NB4 (cell line): ENCODE measurements around the gene HOXA6.
A peak's percentile ranks its signal among the peaks of the same experiment; 100 is the strongest.

Experiments
- DNase-seq: peaks from one replicate; pipeline ENCODE4 v3.0.0; 2010; ENCODE audit warnings: low read depth
- H3K4me3 ChIP-seq: one replicate; pipeline ENCODE4 v1.5.1; 2011; ENCODE audit warnings: mild to moderate bottlenecking, low read depth, low read length, moderate library complexity
- MYC ChIP-seq: IDR thresholded peaks from 2 replicates; pipeline ENCODE4 v1.6.1; 2011; ENCODE audit warnings: low read depth, low read length
- POLR2A ChIP-seq: IDR thresholded peaks from 2 replicates; pipeline ENCODE4 v1.6.1; 2011; ENCODE audit warnings: mild to moderate bottlenecking; ENCODE audit not compliant: insufficient read length; ENCODE audit errors: extremely low read depth
- TF ChIP-seq, protein P1 (sequence below): IDR thresholded peaks from one replicate; pipeline ENCODE4 v1.5.1; 2012; ENCODE audit warnings: low read depth, low read length
- TF ChIP-seq, protein P2 (sequence below): IDR thresholded peaks from 2 replicates; pipeline ENCODE4 v1.6.1; 2011; ENCODE audit warnings: low read depth, low read length

The HOXA6 gene

DNA sequence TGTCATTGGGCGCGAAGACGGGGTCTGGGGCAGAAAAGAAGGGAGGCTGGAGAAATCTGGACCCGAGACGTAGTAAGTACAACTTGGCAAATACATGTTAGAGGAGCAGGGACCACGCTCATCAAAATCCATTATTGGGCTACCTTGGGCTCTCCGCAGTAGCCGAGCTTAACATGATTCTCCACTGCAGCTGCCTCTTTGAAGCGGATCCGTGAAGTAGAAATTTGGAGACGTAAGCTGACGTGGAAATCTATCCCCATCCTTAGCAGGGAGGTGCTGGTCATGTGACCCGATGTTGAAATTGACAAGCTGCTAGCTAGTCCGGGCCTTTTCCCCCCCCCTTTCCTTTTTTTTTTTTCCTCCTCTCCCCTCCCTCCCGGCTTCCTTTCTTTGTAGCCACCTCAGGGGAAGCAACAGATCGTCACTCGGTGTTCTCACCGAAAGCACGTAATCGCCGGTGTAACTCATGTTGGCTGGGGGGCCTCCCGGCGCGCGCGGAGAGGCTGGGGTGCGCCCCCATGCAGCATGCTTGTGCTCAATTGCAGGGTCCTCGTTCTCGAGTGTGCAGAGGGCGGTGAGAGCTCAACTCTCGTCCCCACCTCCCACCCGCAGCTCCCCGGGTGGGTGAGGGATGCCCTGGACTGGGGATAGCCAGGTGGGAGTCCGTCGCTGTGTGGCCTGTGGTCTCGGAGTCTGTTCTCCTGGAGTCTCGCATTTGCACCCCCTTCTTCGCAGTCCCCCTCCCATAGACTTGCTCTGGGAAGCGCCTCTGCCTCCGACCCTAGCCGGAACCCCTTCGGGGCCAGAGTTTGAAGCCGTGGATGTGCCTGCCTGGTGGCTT is 37.7 kb upstream of the HOXA6 start, which contains the start of gene HOXA11:
Gene HOXA11, minus strand, starts transcription at position 220 of the 841 bp plus-strand sequence. Its CDS starts 88 bp downstream, at position 132.
- TF ChIP-seq MYC (peak; percentile 63; the same call in 1 of the 2 replicates), POLR2A (peak; percentile 75)
- TF ChIP-seq, protein P1, sequence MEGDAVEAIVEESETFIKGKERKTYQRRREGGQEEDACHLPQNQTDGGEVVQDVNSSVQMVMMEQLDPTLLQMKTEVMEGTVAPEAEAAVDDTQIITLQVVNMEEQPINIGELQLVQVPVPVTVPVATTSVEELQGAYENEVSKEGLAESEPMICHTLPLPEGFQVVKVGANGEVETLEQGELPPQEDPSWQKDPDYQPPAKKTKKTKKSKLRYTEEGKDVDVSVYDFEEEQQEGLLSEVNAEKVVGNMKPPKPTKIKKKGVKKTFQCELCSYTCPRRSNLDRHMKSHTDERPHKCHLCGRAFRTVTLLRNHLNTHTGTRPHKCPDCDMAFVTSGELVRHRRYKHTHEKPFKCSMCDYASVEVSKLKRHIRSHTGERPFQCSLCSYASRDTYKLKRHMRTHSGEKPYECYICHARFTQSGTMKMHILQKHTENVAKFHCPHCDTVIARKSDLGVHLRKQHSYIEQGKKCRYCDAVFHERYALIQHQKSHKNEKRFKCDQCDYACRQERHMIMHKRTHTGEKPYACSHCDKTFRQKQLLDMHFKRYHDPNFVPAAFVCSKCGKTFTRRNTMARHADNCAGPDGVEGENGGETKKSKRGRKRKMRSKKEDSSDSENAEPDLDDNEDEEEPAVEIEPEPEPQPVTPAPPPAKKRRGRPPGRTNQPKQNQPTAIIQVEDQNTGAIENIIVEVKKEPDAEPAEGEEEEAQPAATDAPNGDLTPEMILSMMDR = no peak
- TF ChIP-seq, protein P2, sequence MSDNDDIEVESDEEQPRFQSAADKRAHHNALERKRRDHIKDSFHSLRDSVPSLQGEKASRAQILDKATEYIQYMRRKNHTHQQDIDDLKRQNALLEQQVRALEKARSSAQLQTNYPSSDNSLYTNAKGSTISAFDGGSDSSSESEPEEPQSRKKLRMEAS = peak; percentile 87
- peak within 1 kb of the TSS; percentile 77 for H3K4me3 ChIP-seq
- peak; percentile 94 for DNase-seq

DNA sequence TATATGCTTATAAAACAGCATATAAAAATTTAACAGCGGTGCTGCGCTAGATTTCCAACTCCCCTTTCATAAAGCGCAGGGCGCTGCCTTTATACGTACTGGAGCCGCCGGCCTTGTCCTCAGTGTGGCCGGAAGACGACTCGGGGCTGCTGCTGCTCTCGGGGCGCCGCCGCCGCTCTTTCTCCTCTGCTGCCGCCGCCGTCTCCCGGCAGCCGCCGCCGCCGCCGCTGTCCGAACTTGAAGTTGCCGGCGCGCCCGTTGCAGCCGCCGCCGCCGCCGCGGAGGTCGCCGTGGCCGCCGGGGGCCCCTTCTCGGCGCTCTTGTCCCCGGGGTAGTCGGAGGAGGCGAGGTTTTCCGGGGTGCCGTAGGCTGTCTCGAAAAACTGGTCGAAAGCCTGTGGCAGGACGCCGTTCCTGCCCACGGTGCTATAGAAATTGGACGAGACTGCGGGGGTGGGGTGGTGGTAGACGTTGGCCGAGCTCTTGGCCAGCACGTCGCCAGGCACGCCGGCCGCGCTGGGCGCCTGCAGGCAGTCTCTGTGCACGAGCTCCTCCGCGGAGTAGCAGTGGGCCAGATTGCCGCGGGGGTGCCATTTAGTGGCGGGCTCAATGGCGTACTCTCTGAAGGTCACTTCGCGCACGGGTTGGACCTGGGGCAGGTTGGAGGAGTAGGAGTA is 36.9 kb upstream of the HOXA6 start:
- TF ChIP-seq, protein P2 = peak; percentile 48; the same call in 1 of the 2 replicates
- TF ChIP-seq POLR2A (peak; percentile 46), MYC (peak; percentile 62; the same call in 1 of the 2 replicates)
- TF ChIP-seq, protein P1 = no peak
- peak; percentile 82 for DNase-seq
- H3K4me3 ChIP-seq = peak overlapping the region; percentile 77

DNA sequence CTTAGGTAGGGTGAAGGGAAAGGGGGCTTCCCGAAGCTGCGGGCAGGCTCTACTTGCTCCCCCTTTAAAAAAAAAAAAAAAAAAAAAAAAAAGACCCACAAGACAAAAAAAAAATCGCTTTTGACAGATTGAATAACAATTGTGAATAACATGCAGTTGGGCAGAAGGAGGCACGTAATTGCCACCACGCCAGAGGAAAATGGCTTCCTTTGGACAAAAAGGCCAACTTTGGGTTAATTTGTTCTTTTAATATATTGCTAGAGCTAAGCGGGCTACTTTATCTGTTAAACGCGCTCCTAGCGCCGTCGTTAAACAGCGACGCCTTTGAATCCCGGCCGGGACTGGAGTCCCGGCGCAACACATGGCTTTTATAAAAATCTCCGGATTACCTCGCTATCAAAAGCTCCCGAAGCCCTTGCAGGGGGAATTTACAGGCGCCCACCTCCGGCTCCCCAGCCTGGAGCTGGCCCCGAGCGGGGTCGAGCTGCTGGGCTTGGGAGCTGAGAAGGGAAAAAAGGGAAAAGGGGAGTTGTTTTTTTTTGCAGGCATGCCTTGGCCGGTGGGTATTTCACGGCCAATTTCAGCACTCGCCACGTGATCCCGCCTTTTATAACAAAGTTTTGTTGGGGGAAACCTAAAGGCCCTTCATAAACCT is 36.2 kb upstream of the HOXA6 start:
- TF ChIP-seq MYC (peak; percentile 68), POLR2A (no peak)
- TF ChIP-seq, protein P1 = peak; percentile 16
- TF ChIP-seq, protein P2 = peak; percentile 78
- H3K4me3 ChIP-seq = peak overlapping the region; percentile 74
- peak; percentile 78 for DNase-seq

DNA sequence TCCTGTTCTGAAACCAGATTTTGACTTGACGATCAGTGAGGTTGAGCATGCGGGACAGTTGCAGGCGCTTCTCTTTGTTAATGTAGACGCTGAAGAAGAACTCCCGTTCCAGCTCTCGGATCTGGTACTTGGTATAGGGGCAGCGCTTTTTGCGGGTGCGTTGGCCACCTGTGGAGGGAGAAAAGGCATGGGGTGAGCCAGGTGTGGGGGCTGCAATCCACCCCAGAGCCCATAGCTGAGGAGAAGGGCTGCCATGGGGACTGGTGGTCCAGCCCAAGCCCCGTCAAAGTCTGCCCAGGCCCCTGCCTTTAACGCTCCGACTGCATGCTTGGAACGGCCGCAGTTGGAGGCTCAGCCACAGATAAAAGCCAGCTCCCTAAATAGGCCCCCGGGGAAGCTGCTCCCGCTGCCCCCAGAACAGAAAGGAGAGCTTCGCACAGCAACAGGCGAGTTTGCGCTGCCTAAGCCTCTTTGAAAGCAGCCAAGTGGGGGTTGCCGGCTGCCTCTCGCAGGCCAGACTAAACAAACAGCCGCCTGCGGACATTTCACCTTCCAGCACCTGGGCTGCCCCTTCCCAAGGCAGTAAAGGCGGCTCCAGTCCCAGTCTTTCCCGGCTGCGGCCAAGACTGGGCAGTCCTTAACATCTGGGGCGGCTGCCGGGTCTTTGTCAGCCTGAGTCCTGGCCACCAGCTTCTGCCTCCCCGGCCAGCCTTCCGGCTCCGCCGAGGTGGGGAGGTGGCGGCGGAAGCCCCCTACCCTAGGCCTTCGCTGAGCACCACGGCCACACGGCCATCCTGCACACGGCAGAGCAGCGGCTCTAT is 35.5 kb upstream of the HOXA6 start:
- TF ChIP-seq, protein P2 = no peak
- TF ChIP-seq POLR2A (no peak), MYC (no peak)
- TF ChIP-seq, protein P1 = no peak
- peak overlapping the region; percentile 74 for H3K4me3 ChIP-seq
- peak; percentile 61 for DNase-seq

DNA sequence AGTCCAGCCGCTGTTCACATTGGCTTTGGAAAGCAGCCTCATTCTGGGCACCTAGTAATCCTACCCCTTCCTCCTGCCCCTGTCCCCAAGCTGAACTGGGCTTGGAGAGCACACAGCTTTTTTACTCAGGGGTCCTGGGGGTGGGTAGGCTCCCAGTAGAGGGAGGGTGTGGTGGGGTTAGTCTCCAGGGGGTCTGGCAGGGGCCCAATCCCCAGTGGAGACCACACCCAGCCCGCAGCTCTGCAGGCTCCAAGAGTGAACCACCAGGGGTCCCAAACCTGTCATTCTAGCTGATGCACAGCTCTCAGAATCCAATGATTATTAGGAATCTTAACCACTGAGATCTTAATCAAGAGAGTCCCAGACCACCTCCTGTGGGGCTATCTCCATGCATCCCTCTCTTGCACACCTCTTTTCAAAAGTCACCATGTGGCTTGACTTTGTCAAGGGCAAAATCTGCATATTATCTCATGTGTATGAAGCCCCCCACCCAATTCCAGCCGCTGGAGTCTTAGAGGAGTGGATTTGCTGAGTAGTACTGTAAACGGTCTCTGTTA is 34.8 kb upstream of the HOXA6 start:
- DNase-seq = no peak
- no peak for TF ChIP-seq POLR2A
- TF ChIP-seq, protein P2 = no peak
- no peak for TF ChIP-seq MYC
- TF ChIP-seq, protein P1 = no peak
- H3K4me3 ChIP-seq = no peak overlapping the region
